Parathyroid adenoma (tissue), 2 donors: Measurements from ENCODE around the gene ARHGEF10L.

ENCODE experiments used
- H2AFZ ChIP-seq: fragments of 300-600 bp; sonication (generic); one replicate; pipeline ENCODE4 v1.7.0; 2017; ENCODE audit warnings: antibody characterized with exemption, mild to moderate bottlenecking
- H3K27ac ChIP-seq: fragments of 300-600 bp; sonication (generic); one replicate; pipeline ENCODE4 v1.7.0; 2017
- H3K27me3 ChIP-seq: fragments of 300-600 bp; sonication (generic); one replicate; pipeline ENCODE4 v1.7.0; 2017; ENCODE audit warnings: low read length; ENCODE audit not compliant: control insufficient read depth, insufficient read depth
- H3K36me3 ChIP-seq: fragments of 300-600 bp; sonication (generic); one replicate; pipeline ENCODE4 v1.7.0; 2017; ENCODE audit warnings: low read length; ENCODE audit not compliant: control insufficient read depth, insufficient read depth
- H3K4me1 ChIP-seq: fragments of 300-600 bp; sonication (generic); one replicate; pipeline ENCODE4 v1.7.0; 2017; ENCODE audit warnings: control low read depth
- H3K4me2 ChIP-seq: fragments of 300-600 bp; sonication (generic); one replicate; pipeline ENCODE4 v1.7.0; 2017; ENCODE audit warnings: low read length
- H3K4me3 ChIP-seq: fragments of 300-600 bp; sonication (generic); one replicate; pipeline ENCODE4 v1.7.0; 2017; ENCODE audit warnings: low read depth, low read length
- H3K79me2 ChIP-seq: fragments of 300-600 bp; sonication (generic); one replicate; pipeline ENCODE4 v1.7.0; 2017; ENCODE audit warnings: control low read depth
- H3K9ac ChIP-seq: fragments of 300-600 bp; sonication (generic); one replicate; pipeline ENCODE4 v1.7.0; 2017; ENCODE audit warnings: mild to moderate bottlenecking
- H3K9me3 ChIP-seq: fragments of 300-600 bp; sonication (generic); one replicate; pipeline ENCODE4 v1.7.0; 2017; ENCODE audit warnings: low read length; ENCODE audit not compliant: control insufficient read depth
- TF ChIP-seq, protein P1 (sequence below): fragments of 300-600 bp; sonication (generic); IDR thresholded peaks from one replicate; pipeline ENCODE4 v1.7.0; 2017; ENCODE audit warnings: antibody characterized with exemption, mild to moderate bottlenecking
- donor health status: primary hyperparathyroidism.

Gene ARHGEF10L

DNA sequence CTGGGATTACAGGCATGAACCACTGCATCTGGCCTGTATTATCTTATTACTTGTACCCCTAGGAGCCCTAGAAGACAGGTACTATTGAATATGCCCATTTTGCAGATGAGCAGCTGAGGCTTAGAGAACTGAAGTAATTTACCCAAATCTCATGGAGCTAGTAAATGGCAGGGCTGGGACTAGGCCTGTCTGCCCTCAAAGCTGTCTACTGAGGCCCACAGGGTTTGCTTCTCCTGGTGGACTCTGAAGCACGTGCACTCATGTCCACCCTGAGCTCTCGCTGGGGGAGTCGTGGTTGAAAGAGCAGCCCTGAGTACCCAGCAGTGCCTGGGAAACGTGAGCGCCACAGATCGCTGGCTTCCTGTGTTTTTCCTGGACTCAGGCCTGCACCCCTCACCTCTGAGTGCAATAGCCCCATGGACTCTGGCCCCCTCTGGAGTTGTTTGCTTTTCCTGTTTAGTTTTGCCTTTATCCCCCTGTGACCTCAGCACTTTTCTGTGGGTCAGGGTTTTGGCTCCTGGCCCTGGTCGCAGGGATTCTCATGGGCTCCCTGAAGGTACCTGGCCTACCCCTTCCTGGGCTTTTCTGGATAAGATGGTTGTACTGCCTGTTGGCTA lies 52.4 kb downstream of the ARHGEF10L start:
- Histone ChIP-seq H3K79me2 (peaks cover 13% of the 10 kb centered on the region), H3K4me2 (no peak overlapping the region), H2AFZ (no peak overlapping the region), H3K4me3 (no peak overlapping the region), H3K4me1 (peaks cover 39% of the 10 kb centered on the region), H3K27ac (peak overlapping the region; percentile 98), H3K9me3 (no peaks in the 10 kb centered on the region), H3K27me3 (no peaks in the 10 kb centered on the region), H3K9ac (no peak overlapping the region), H3K36me3 (no peaks in the 10 kb centered on the region)
- TF ChIP-seq, protein P1, sequence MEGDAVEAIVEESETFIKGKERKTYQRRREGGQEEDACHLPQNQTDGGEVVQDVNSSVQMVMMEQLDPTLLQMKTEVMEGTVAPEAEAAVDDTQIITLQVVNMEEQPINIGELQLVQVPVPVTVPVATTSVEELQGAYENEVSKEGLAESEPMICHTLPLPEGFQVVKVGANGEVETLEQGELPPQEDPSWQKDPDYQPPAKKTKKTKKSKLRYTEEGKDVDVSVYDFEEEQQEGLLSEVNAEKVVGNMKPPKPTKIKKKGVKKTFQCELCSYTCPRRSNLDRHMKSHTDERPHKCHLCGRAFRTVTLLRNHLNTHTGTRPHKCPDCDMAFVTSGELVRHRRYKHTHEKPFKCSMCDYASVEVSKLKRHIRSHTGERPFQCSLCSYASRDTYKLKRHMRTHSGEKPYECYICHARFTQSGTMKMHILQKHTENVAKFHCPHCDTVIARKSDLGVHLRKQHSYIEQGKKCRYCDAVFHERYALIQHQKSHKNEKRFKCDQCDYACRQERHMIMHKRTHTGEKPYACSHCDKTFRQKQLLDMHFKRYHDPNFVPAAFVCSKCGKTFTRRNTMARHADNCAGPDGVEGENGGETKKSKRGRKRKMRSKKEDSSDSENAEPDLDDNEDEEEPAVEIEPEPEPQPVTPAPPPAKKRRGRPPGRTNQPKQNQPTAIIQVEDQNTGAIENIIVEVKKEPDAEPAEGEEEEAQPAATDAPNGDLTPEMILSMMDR: no peak

DNA sequence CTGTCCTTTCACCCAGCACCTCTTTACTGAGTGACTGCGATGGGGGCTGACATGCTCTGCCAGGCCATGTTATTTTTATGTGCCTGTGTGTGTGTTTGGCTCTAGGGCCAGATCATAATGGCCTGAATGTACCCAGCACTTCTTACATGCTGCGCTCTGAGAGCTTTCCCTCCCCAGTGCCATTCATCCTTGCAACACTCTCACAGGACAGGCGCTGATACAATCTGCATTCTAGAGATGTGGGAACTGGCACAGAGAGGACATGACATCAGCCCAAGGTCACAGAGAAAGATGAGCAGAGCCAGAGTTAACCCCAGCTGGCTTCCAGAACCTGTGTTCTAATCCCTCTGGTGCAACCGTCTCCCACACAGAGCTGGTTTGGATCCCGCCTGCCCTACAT lies 54.5 kb downstream of the ARHGEF10L start:
- Histone ChIP-seq H3K9ac (no peak overlapping the region), H3K9me3 (no peaks in the 10 kb centered on the region), H3K36me3 (no peaks in the 10 kb centered on the region), H3K79me2 (peaks cover 11% of the 10 kb centered on the region), H3K27ac (peak overlapping the region; percentile 98), H2AFZ (no peak overlapping the region), H3K4me2 (no peak overlapping the region), H3K27me3 (no peaks in the 10 kb centered on the region), H3K4me1 (peaks cover 52% of the 10 kb centered on the region), H3K4me3 (no peak overlapping the region)
- TF ChIP-seq, protein P1: no peak

DNA sequence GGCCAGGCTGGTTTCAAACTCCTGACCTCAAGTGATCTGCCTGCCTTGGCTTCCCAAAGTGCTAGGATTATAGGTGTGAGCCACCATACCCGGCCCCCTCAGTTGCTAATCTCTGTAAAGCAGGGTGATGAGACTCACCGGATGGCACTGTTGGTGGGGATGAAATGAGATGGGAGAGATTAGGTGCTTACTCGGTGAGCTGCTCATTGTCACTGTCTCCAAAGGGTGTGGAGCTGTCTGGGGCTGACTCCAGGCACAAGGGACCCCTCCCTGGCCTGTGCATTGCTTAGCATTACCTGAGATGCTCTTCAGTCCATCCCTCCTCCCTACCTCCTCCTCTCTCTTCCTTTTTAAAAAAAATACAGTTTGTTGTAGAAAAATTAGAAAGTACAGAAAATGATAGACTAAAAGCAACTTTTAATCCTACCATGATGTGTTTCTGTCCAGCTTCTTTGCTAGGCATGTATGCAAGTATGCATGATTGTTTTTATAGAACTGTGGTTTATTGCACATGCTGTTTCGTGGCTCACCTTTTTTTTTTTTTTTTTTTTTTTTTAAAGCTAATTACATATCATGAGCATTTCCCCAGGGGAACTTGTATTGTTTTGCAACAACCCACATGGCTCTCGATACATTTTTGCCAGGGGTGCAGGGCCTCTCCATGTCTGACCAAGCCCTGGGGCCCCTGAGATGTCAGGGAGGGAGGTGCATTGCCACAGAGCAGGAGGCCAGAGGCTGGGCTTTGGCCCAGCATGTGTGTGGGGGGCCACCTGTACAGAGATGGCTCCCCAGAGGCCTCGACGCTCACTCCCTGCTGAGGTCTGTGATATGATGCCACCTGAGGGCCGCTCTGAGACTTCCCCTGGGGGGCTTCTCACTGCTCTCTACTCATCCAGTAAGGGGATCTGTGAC lies 55.4 kb downstream of the ARHGEF10L start:
- H3K4me3 ChIP-seq: no peak overlapping the region
- TF ChIP-seq, protein P1: no peak
- H3K9ac ChIP-seq: no peak overlapping the region
- peaks cover 3% of the 10 kb centered on the region for H3K79me2 ChIP-seq
- H2AFZ ChIP-seq: no peak overlapping the region
- peaks cover 53% of the 10 kb centered on the region for H3K4me1 ChIP-seq
- no peaks in the 10 kb centered on the region for H3K27me3 ChIP-seq
- no peak overlapping the region for H3K4me2 ChIP-seq
- no peaks in the 10 kb centered on the region for H3K9me3 ChIP-seq
- H3K27ac ChIP-seq: peak overlapping the region; percentile 98
- no peaks in the 10 kb centered on the region for H3K36me3 ChIP-seq

DNA sequence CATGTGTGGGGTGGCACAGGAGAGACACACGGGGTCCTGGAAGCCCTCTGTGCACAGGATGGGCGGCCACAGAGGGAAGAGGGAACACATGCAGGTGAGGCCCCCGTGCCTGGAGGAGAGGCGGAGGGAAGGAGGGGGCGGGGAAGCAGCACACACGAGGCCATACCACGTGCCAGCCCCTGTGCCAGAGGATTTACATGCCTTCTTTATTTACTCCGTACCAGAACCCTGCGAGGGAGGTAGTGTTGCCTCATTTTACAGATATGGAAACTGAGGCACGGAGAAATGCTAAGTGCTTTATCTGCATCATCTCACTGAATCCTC lies 56.1 kb downstream of the ARHGEF10L start:
- H3K9ac ChIP-seq: no peak overlapping the region
- H3K27ac ChIP-seq: peak overlapping the region; percentile 98
- no peaks in the 10 kb centered on the region for H3K36me3 ChIP-seq
- peaks cover 5% of the 10 kb centered on the region for H3K79me2 ChIP-seq
- no peak overlapping the region for H2AFZ ChIP-seq
- no peaks in the 10 kb centered on the region for H3K9me3 ChIP-seq
- H3K4me1 ChIP-seq: peaks cover 55% of the 10 kb centered on the region
- H3K4me2 ChIP-seq: no peak overlapping the region
- H3K4me3 ChIP-seq: no peak overlapping the region
- no peaks in the 10 kb centered on the region for H3K27me3 ChIP-seq
- TF ChIP-seq, protein P1: no peak
